ENCODE data around the gene SLC35D1.

The SLC35D1 gene

GRCh38 chr1:67031859-67032247 lies 22.1 kb downstream of the SLC35D1 start:
- TF ChIP-seq ZBTB7A (IDR thresholded peaks at IDR 0.05; ENCODE audit: low read depth) = no peak
- no peak for TF ChIP-seq EP300 (IDR thresholded peaks at IDR 0.05; ENCODE audit: borderline replicate concordance)
- TF ChIP-seq USF1 (IDR thresholded peaks at IDR 0.05) = no peak
- no peak for TF ChIP-seq RAD21 (IDR thresholded peaks at IDR 0.05; ENCODE audit: low read depth)
- no peak for TF ChIP-seq CEBPB (IDR thresholded peaks at IDR 0.05)
- TF ChIP-seq NFIC (IDR thresholded peaks at IDR 0.05) = no peak
- no peak for TF ChIP-seq TEAD4 (IDR thresholded peaks at IDR 0.05)
- TF ChIP-seq FOXM1 (IDR thresholded peaks at IDR 0.05; ENCODE audit: borderline replicate concordance, low read depth) = no peak
- no peak for TF ChIP-seq MAX (IDR thresholded peaks at IDR 0.05)
- TF ChIP-seq REST (IDR thresholded peaks at IDR 0.05; ENCODE audit: low read depth) = no peak
- TF ChIP-seq CREB1 (IDR thresholded peaks at IDR 0.05; ENCODE audit: low read depth) = no peak
- TF ChIP-seq TCF12 (IDR thresholded peaks at IDR 0.05; ENCODE audit: low read depth) = no peak
- TF ChIP-seq TAF1 (IDR thresholded peaks at IDR 0.05; ENCODE audit: low read depth) = no peak
- TF ChIP-seq EGR1 (IDR thresholded peaks at IDR 0.05) = no peak
- TF ChIP-seq YY1 (IDR thresholded peaks at IDR 0.05; ENCODE audit: low read depth) = no peak

GRCh38 chr1:67031121-67031858 lies 22.7 kb downstream of the SLC35D1 start:
- no peak for TF ChIP-seq TAF1 (IDR thresholded peaks at IDR 0.05; ENCODE audit: low read depth)
- no peak for TF ChIP-seq EP300 (IDR thresholded peaks at IDR 0.05; ENCODE audit: borderline replicate concordance)
- no peak for TF ChIP-seq NFIC (IDR thresholded peaks at IDR 0.05)
- no peak for TF ChIP-seq FOXM1 (IDR thresholded peaks at IDR 0.05; ENCODE audit: borderline replicate concordance, low read depth)
- no peak for TF ChIP-seq TEAD4 (IDR thresholded peaks at IDR 0.05)
- no peak for TF ChIP-seq TCF12 (IDR thresholded peaks at IDR 0.05; ENCODE audit: low read depth)
- TF ChIP-seq REST (IDR thresholded peaks at IDR 0.05; ENCODE audit: low read depth) = no peak
- TF ChIP-seq RAD21 (IDR thresholded peaks at IDR 0.05; ENCODE audit: low read depth) = no peak
- no peak for TF ChIP-seq CEBPB (IDR thresholded peaks at IDR 0.05)
- no peak for TF ChIP-seq CREB1 (IDR thresholded peaks at IDR 0.05; ENCODE audit: low read depth)
- no peak for TF ChIP-seq MAX (IDR thresholded peaks at IDR 0.05)
- no peak for TF ChIP-seq ZBTB7A (IDR thresholded peaks at IDR 0.05; ENCODE audit: low read depth)

- no peak for TF ChIP-seq TAF1 (IDR thresholded peaks at IDR 0.05; ENCODE audit: low read depth)
- TF ChIP-seq MAX (IDR thresholded peaks at IDR 0.05) = no peak
- no peak for TF ChIP-seq EGR1 (IDR thresholded peaks at IDR 0.05)
- no peak for TF ChIP-seq CEBPB (IDR thresholded peaks at IDR 0.05)
- TF ChIP-seq YY1 (IDR thresholded peaks at IDR 0.05; ENCODE audit: low read depth) = no peak
- no peak for TF ChIP-seq REST (IDR thresholded peaks at IDR 0.05; ENCODE audit: low read depth)
- TF ChIP-seq ZBTB7A (IDR thresholded peaks at IDR 0.05; ENCODE audit: low read depth) = no peak
- TF ChIP-seq NFIC (IDR thresholded peaks at IDR 0.05) = no peak
- no peak for TF ChIP-seq CREB1 (IDR thresholded peaks at IDR 0.05; ENCODE audit: low read depth)
- TF ChIP-seq EP300 (IDR thresholded peaks at IDR 0.05; ENCODE audit: borderline replicate concordance) = no peak
- TF ChIP-seq FOXM1 (IDR thresholded peaks at IDR 0.05; ENCODE audit: borderline replicate concordance, low read depth) = no peak
- no peak for TF ChIP-seq USF1 (IDR thresholded peaks at IDR 0.05)
- TF ChIP-seq RAD21 (IDR thresholded peaks at IDR 0.05; ENCODE audit: low read depth) = no peak
- TF ChIP-seq TCF12 (IDR thresholded peaks at IDR 0.05; ENCODE audit: low read depth) = no peak
- TF ChIP-seq TEAD4 (IDR thresholded peaks at IDR 0.05) = no peak
These were observed 24.5 kb downstream of the SLC35D1 start for GRCh38 chr1:67029472-67029871.

GRCh38 chr1:67020765-67021164 lies 33.2 kb downstream of the SLC35D1 start:
- TF ChIP-seq MAX (IDR thresholded peaks at IDR 0.05) (no peak), TCF12 (IDR thresholded peaks at IDR 0.05; ENCODE audit: low read depth) (no peak)

All from Ishikawa (cell line).